ENCODE results near the gene CCDC134.
"Not testable (repeated sequence)": the region's sequence is repeated elsewhere in the genome, so short reads cannot be mapped to it uniquely, and the experiment has no call there.

The CCDC134 gene

DNA sequence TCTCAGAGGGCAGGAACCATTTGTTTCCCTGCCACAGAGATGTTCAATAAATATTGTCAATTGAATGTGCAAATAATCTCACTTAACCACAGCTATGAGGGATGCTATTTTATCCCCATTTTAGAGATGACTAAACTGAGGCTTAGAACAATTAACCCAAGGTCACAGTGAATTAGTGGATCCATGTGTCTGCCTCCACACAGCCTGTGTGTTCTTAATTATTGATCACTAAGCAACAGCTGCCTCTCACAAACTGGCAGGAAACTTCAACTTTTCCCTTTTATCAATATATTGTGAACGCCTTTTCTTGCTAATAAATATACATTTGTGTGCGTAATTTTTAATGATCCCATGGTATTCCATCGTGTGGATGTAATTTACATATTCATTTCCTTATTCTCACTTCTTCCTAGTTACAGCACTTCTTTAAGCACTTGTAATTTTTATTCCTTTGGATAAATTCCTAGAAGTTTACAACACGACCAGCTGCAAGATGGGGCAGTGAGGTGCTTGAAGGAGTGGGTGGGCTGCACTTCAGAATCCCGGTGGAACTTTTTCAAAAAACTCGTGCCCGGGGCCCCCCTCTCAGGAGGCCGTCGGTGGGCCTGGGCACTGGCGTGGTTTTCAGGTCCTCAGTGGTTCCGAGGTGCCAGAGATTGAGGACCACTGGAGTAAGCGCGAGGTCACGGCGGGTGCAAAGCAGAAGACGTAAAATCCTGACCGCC, 31.5 kb downstream of the CCDC134 start:
- TF ChIP-seq, protein P1, sequence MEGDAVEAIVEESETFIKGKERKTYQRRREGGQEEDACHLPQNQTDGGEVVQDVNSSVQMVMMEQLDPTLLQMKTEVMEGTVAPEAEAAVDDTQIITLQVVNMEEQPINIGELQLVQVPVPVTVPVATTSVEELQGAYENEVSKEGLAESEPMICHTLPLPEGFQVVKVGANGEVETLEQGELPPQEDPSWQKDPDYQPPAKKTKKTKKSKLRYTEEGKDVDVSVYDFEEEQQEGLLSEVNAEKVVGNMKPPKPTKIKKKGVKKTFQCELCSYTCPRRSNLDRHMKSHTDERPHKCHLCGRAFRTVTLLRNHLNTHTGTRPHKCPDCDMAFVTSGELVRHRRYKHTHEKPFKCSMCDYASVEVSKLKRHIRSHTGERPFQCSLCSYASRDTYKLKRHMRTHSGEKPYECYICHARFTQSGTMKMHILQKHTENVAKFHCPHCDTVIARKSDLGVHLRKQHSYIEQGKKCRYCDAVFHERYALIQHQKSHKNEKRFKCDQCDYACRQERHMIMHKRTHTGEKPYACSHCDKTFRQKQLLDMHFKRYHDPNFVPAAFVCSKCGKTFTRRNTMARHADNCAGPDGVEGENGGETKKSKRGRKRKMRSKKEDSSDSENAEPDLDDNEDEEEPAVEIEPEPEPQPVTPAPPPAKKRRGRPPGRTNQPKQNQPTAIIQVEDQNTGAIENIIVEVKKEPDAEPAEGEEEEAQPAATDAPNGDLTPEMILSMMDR (IDR thresholded peaks at IDR 0.05; ENCODE audit: unreplicated experiment in 3 of 3): no peak
- Mint-ChIP-seq H3K27ac (peak overlapping the region; percentile 98 to 100 (median 99)), H3K27me3 (ENCODE audit: low read depth) (no peaks in the 10 kb centered on the region), H3K9me3 (no peaks in the 10 kb centered on the region), H3K4me3 (peak overlapping the region; percentile 85 to 96 (median 94)), H3K4me1 (peaks cover 58% of the 10 kb centered on the region), H3K36me3 (ENCODE audit: low read depth) (peaks cover 17% of the 10 kb centered on the region)

DNA sequence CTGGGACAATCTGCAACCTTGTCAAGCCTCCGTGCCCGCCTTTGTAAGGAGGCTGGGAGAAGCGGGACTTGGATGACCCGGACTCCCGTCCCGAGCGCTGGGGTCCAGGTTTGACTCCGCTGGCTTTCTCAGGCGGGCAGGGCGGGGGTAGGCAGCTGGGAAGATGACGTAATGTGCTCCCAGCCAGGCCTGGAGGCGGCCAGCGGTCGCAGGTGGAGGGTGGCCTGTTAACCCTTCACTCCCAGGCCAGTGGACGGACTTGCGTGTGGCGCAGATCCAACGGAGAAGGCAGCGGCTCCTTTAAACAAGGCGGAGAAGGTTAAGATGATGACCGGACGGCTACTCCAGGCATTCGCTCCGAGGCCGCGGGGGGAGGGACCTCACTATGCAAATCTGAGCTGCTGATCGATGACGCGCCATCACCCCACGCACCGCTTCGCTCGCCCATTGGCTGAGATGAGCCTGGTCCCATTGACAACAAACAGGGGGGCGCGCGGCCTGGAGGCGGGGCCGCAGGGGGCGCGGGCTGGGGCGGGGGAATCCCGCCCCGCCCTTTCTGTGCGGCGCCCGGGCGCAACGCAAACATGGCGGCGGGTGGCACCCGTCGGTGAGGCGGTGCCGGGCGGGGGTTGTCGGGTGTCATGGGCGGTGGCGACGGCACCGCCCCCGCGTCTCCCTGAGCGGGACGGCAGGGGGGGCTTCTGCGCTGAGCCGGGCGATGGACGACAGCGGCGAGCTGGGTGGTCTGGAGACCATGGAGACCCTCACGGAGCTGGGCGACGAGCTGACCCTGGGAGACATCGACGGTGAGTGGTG, 32.3 kb downstream of the CCDC134 start, which contains the start of gene SREBF2:
Gene SREBF2, plus strand, starts transcription at position 553 of the 816 bp plus-strand sequence. Its CDS starts 166 bp downstream, at position 719.
- Mint-ChIP-seq H3K27me3 (ENCODE audit: low read depth) (no peaks in the 10 kb centered on the region), H3K36me3 (ENCODE audit: low read depth) (peaks cover 18% of the 10 kb centered on the region), H3K4me3 (peak within 1 kb of the TSS; percentile 96 to 99 (median 97)), H3K4me1 (peaks cover 54% of the 10 kb centered on the region), H3K9me3 (no peaks in the 10 kb centered on the region), H3K27ac (peak within 1 kb of the TSS; percentile 98 to 100 (median 99))
- TF ChIP-seq, protein P1 (IDR thresholded peaks at IDR 0.05; ENCODE audit: unreplicated experiment in 3 of 3): no peak

DNA sequence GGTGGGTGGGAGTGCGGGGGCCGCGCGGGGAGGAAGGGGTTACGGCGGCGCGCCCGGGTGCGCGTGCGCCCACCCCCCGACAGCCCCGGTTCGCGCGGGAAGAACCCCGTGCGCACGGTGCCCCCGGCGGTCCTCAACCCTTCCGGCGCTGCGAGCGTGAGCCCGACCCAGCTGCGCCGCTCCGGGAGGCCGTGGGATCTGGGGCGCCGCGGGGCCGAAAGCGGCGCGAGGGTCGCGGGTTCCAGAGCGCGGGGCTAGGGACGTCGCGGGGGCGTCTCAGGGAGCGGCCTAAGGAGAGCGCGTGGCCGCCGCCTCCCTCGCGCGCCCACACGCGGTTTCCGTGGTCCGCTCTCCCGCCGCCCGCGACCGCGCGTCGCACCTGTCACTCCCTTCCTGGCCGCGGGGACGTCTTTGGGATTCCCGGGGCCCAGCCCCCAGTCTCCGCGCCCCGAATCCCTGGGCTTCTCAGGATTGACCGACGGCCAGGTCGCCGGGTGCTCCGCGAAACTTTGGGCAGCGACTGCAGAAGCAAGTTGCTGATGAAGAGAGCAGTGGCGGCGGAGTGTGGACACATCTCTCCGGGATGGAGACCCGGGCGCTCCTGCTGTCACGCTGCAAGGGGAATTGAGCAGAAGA, 33.0 kb downstream of the CCDC134 start:
- H3K27ac Mint-ChIP-seq: peak overlapping the region; percentile 86 to 100 (median 92)
- TF ChIP-seq, protein P1 (IDR thresholded peaks at IDR 0.05; ENCODE audit: unreplicated experiment in 3 of 3): no peak
- H3K4me1 Mint-ChIP-seq: peaks cover 56% of the 10 kb centered on the region
- H3K9me3 Mint-ChIP-seq: no peaks in the 10 kb centered on the region
- H3K36me3 Mint-ChIP-seq (ENCODE audit: low read depth): peaks cover 24% of the 10 kb centered on the region
- H3K4me3 Mint-ChIP-seq: peak overlapping the region; percentile 96 to 99 (median 97)
- no peaks in the 10 kb centered on the region for H3K27me3 Mint-ChIP-seq (ENCODE audit: low read depth)

DNA sequence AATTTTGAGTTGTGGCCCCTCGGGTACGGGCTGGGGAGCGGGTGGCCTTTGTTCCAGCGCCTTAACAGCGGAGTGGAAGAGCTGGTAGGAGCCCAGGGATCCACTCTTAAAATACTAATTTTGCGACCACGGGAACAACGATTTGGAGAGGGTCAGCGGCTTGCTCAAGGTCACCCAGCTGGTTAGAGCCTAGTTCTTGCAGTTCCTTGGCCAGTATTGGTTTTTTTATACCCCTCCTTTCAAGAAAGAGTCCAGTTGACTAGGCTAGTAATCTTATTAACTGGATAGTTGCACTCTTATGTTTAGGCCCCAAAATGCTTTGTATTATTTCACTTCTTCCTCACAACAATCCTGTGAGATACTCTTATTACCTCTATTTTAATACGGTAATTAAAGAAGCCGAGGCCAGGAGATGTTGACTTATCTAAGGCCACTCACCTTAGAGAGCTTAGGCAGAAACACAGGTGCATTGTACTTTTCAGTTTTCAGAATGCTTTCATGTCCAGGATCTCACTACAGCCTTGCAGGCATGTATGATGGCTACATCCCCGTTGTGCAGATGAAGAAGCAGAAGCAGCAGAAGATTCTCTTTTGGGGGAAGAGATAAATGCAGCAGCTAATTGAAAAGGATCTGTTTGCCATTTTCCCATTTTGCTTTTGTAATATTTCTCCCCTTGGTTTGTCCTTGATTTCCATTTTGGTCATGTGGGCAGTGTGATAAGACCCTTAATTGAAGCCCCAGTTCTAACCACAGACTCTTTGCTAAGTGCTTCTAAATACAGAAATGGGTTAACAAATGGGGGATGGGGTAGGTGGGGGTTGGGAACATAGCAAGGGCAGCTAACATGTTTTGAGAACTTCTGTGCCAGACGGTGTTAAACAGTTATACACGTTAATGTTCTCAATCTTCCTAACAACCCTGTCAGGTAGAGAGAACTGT, 33.8 kb downstream of the CCDC134 start:
- Mint-ChIP-seq H3K9me3 (no peaks in the 10 kb centered on the region), H3K27ac (peak overlapping the region; percentile 86 to 96 (median 92)), H3K36me3 (ENCODE audit: low read depth) (peaks cover 28% of the 10 kb centered on the region), H3K27me3 (ENCODE audit: low read depth) (no peaks in the 10 kb centered on the region), H3K4me3 (peak overlapping the region; percentile 94 to 99 (median 97)), H3K4me1 (peaks cover 56% of the 10 kb centered on the region)
- TF ChIP-seq, protein P1 (IDR thresholded peaks at IDR 0.05; ENCODE audit: unreplicated experiment in 3 of 3): no peak

DNA sequence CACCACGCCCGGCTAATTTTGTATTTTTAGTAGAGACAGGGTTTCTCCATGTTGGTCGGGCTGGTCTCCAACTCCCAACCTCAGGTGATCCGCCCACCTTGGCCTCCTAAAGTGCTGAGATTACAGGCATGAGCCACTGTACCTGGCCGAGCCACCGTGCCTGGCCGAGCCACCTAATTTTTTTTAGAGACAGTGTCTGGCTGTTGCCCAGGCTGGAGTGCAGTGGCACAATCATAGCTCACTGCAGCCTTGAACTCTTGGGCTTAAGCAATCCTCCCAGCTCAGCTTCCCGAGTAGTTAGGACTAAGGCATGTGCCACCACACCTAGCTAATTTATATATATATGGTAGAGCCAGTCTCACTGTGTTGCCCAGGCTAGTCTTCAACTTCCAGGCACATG, 35.0 kb downstream of the CCDC134 start:
- Mint-ChIP-seq H3K36me3 (ENCODE audit: low read depth) (peaks cover 34% of the 10 kb centered on the region), H3K4me3 (peak overlapping the region; percentile 32 to 57 (median 45)), H3K4me1 (peaks cover 58% of the 10 kb centered on the region)
- not testable (repeated sequence) for H3K27me3 Mint-ChIP-seq (ENCODE audit: low read depth); H3K9me3 Mint-ChIP-seq; H3K27ac Mint-ChIP-seq
